ENCODE data around the gene GLT1D1.

GLT1D1 gene

GRCh38 chr12:128966203-128966810 is 113.0 kb downstream of the GLT1D1 start:
- DNase-seq (ENCODE audit: low read depth): no peak

GRCh38 chr12:128968668-128969067 is 115.4 kb downstream of the GLT1D1 start:
- DNase-seq (ENCODE audit: low read depth): no peak

DNA sequence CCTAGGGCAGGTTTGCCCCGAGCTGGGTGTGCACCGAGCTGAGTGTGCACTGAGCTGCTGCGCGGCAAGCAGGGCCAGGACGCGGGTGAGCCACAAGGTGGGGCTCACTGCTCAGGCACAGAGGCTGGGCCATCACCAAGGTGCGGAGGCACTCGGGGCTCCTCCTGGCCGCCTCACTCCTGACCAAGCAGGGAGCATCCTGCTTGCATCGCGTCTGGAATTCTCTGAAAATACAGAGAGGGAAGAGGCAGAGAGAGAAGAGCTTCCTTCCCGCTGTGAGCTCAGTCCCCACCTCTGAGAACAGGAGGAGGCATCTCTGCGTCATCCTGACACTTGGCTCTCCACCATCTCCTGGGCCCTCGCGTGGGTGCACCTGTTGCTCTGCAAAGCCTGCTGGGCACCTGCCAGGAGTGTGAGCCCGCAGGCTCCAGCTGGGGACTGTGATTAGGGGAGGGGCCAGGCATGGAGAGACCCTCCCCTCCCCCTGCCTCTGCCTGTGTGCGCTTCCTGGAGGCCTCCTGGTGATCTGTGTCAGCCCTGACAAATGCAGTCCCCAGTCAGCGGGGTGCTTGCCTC is 116.3 kb downstream of the GLT1D1 start:
- DNase-seq (ENCODE audit: low read depth): no peak

- DNase-seq (ENCODE audit: low read depth): no peak
These were observed 116.8 kb downstream of the GLT1D1 start for GRCh38 chr12:128970110-128970509.

DNA sequence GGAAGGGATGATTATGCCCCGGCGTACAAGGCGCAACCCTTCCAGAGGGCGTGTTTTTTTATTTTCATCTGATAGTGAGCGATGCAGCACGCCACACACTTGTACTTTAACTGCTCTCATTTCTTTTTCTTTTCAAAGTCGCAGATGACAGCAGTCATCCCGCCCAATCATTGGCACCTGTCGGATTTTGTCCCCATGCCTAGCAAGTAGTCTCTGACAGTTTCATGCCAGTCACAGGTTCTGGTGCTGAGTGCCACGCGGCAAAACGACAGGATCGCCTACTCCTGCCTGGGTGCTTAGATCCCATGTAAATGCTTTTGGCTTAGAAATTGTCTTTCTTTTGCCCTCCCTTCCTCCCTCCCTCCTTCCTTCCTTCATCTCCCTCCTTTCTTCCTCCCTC is 117.7 kb downstream of the GLT1D1 start:
- no peak for DNase-seq (ENCODE audit: low read depth)

GRCh38 chr12:128971802-128972201 is 118.5 kb downstream of the GLT1D1 start:
- no peak for DNase-seq (ENCODE audit: low read depth)

- no peak for DNase-seq (ENCODE audit: low read depth)
These were observed 120.8 kb downstream of the GLT1D1 start for GRCh38 chr12:128973883-128974681.

- DNase-seq (ENCODE audit: low read depth): no peak
These were observed 121.6 kb downstream of the GLT1D1 start for GRCh38 chr12:128974881-128975280.

GRCh38 chr12:128976120-128976738 is 123.0 kb downstream of the GLT1D1 start:
- DNase-seq (ENCODE audit: low read depth): no peak

GRCh38 chr12:128977441-128977840 is 124.2 kb downstream of the GLT1D1 start:
- no peak for DNase-seq (ENCODE audit: low read depth)

DNA sequence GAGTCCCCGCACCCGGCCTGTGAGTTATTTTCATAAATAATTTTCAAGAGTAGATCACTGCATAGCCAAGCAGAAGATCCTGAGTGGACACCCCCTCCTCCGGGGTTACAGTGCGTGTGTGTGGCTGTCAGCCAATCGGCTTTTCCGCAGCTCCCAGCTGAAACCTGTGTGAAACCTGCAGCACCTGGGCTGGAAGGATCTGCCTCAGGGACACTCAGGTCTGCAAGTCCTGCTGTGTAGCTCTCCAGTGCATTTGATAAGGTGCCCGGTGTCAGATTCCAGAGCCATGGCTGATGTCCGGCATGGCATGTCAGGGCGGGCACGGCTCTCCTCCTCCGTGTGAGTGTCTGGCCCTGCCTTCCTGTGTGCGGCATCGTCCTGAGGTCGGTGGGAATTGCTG is 124.8 kb downstream of the GLT1D1 start:
- DNase-seq (ENCODE audit: low read depth): no peak

GRCh38 chr12:128980623-128981022 is 127.3 kb downstream of the GLT1D1 start:
- DNase-seq (ENCODE audit: low read depth): no peak

- DNase-seq (ENCODE audit: low read depth): no peak
These were observed 128.8 kb downstream of the GLT1D1 start for GRCh38 chr12:128981971-128982533.

- DNase-seq (ENCODE audit: low read depth): no peak
These were observed 129.7 kb downstream of the GLT1D1 start for GRCh38 chr12:128982933-128983332.

DNA sequence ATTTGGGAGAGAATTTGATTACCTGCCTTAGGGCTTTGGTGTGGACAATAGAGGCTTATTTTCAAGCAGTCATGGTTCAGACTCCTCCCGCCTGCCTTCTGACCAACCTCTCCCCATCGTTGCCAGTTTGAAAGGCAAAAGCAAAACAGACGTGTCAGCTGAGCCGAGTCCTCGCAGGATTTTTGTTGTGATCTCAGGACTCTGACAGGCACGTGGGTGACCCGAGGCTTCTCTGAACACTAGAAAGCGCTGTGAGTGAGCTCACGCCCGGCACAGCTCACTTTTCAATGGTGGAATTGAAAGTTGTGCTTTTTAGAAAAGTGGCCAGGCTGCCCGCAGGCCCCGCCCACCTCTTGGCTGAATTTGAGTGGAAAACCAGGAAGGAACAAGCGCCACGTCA is 130.1 kb downstream of the GLT1D1 start:
- DNase-seq (ENCODE audit: low read depth): no peak

- no peak for DNase-seq (ENCODE audit: low read depth)
These were observed 133.7 kb downstream of the GLT1D1 start for GRCh38 chr12:128986957-128987356.

GRCh38 chr12:128989287-128989686 is 136.0 kb downstream of the GLT1D1 start:
- DNase-seq (ENCODE audit: low read depth): no peak

DNA sequence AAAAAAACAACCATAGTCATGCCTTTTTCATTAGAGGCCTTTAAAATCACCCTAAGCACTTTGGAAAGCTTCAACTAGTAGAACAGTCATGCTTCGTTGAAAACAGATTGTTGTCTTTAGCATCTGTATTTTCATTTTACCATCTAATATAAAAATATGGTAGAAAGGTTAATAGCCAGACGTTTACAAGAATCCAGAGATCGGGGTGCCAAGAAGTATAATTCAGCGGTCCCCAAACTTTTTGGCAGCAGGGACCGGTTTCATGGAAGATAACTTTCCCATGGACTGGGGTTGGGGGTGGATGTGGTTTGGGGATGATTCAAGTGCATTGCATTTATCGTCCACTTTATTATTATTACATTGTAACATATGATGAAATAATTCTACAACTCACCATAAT is 138.4 kb downstream of the GLT1D1 start:
- no peak for DNase-seq (ENCODE audit: low read depth)

DNA sequence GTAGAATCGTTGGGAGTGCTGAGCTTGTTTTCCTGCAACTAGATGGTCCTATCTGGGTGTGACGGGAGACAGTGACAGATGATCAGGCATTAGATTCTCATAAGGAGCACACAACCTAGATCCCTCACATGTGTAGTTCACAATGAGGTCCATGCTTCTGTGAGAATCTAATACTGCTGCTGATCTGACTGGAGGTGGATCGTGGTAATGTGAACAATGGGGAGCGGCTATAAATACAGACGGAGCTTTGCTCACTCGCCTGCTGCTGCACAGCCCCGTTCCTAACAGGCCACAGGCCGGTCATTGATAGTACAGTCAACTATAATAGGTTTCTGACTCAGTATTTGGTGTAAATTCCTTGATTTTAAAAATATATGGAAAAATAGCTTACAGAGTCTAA is 138.8 kb downstream of the GLT1D1 start:
- no peak for DNase-seq (ENCODE audit: low read depth)

GRCh38 chr12:128992550-128992949 is 139.3 kb downstream of the GLT1D1 start:
- DNase-seq (ENCODE audit: low read depth): no peak

- no peak for DNase-seq (ENCODE audit: low read depth)
These were observed 141.6 kb downstream of the GLT1D1 start for GRCh38 chr12:128994856-128995255.

DNA sequence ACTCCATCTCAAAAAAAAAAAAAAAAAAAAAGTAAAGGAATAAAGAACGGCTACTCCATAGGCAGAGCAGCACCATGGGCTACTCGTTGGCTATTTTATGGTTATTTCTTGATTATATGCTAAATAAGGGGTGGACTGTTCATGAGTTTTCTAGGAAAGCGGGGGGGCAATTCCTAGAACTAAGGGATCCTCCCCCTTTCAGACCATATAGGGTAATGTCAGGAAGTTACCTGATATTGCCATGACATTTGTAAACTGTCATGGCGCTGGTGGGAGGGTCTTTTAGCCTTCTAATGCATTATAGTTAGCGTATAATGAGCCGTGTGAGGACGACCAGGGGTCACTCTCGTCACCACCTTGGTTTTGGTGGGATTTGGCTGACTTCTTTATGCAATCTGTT is 142.3 kb downstream of the GLT1D1 start:
- DNase-seq (ENCODE audit: low read depth): no peak

DNA sequence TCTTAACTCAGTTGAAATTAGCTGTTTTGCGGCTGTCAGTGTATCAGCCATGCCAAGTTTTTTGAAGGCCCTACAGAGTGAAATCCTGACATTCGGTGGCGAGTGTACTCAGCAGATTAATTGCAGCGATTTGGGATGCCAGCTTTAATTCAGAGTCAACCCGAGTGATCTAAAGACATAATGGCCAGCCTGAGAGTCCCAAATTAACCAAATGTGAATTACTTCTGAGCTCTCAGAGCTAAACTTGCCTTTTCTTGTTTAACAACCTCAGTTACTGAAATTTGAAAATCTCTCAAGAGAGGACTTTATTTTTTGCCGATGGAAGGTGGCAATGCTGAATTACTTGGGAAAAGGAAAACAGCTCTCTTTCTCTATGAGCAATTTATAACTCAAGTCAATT is 148.5 kb downstream of the GLT1D1 start:
- DNase-seq (ENCODE audit: low read depth): no peak
